ENCODE data around the gene MYRFL.

GRCh38 chr12:69896653-69897381 is 71.8 kb downstream of the MYRFL start:
- TF ChIP-seq CTCF (IDR thresholded peaks at IDR 0.05) (no peak), POLR2A (IDR thresholded peaks at IDR 0.05) (no peak)

Data from lower leg skin (tissue), 3 donors.